HG02884 (cell line): ENCODE results near the gene RRP9.
"Not testable (repeated sequence)": the region's sequence is repeated elsewhere in the genome, so short reads cannot be mapped to it uniquely, and the experiment has no call there.

ENCODE experiments used
- ATAC-seq: cut with Tn5 transposase; IDR thresholded peaks from one replicate; pipeline ENCODE4 v1.9.1; 2021; ENCODE audit warnings: mild to moderate bottlenecking, moderate library complexity; ENCODE audit not compliant: unreplicated experiment

RRP9 gene, protein sequence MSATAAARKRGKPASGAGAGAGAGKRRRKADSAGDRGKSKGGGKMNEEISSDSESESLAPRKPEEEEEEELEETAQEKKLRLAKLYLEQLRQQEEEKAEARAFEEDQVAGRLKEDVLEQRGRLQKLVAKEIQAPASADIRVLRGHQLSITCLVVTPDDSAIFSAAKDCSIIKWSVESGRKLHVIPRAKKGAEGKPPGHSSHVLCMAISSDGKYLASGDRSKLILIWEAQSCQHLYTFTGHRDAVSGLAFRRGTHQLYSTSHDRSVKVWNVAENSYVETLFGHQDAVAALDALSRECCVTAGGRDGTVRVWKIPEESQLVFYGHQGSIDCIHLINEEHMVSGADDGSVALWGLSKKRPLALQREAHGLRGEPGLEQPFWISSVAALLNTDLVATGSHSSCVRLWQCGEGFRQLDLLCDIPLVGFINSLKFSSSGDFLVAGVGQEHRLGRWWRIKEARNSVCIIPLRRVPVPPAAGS

DNA sequence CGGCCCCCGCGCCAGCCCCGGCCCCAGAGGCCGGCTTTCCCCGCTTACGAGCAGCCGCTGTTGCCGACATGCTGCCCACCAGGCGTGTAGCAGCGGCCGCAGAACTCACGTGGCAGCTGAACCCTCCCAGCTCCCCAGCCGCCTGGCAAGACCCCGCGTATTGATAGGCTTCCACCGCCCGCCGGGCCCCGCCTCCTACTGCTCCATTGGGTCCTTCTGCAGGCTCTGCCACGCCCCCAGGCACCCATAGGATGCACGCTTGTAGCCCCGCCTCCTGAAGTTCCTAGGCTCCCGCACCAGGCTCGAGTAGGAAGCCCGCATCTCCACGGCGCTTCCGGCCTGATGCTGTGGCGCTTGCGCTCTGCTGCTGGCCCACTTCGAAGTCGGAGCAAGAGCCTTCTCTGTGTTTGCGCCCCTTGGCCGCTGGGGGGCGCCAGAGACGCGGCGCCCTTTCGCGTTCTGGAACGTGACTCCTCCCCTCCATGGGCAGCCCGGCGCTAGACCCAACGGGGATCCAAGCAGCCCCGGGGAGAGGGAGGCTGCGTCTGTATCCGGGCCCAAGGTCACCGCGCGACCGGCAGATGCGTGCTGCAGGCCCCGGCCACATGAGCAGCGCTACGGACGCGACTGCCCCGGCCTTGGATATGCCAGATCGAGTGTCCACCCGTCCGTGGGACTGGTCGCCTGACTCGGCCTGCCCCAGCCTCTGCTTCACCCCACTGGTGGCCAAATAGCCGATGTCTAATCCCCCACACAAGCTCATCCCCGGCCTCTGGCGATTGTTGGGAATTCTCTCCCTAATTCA, at the start of gene RRP9, which contains the start of gene PARP3:
Gene RRP9 (minus strand): TSS at position 107 of the 805 bp plus-strand sequence. CDS start 37 bp downstream, at position 70.
Gene PARP3 (plus strand): TSS at position 566 of the 805 bp plus-strand sequence. CDS start 993 bp downstream, outside the sequence.
- peak; percentile 87 for ATAC-seq

DNA sequence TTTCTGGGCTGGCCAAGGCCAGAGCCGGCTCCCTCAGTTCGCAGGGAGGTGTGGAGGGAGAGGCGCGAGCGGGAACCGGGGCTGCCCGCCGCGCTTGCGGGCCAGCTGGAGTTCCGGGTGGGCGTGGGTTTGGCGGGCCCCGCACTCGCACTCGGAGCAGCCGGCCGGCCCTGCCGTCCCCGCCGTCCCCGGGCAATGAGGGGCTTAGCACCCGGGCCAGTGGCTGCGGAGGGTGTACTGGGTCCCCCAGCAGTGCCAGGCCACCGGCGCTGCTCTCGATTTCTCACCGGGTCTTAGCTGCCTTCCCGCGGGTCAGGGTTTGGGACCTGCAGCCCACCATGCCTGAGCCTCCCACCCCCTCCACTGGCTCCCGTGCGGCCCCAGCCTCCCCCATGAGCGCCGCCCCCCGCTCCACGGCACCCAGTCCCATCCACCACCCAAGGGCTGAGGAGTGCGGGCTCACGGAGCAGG, 48.8 kb upstream of the RRP9 start:
- ATAC-seq = not testable (repeated sequence)

DNA sequence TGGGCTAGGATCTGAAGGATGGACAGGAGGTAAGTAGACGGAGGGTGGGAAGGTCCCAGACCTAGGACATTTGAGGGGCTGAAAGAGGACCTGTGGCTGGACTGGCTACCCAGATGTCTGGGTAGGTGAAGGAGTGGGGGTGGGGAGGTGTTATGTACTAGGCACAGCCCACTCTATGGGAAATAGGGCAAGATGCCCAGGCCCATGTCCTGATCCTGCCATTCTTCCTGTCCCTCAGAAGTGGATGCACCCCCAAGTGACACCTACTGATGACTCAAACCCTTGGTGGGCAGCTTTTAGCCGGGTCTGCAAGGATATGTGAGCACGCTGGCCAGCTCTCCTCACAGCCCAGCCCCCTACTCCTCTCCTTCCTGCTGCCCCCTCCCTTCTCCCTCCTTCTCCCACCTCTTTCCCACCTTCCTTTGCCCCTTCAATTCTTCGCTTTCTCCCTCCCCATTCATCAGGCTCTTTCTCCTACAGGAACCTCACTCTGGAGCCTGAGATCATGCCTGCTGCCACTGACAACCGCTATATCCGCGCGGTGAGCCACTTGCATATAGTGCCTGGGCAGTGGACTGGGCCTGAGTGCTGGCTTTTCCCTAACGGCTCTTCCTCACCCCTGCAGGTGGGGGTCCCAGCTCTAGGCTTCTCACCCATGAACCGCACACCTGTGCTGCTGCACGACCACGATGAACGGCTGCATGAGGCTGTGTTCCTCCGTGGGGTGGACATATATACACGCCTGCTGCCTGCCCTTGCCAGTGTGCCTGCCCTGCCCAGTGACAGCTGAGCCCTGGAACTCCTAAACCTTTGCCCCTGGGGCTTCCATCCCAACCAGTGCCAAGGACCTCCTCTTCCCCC, 46.8 kb upstream of the RRP9 start:
- no peak for ATAC-seq

DNA sequence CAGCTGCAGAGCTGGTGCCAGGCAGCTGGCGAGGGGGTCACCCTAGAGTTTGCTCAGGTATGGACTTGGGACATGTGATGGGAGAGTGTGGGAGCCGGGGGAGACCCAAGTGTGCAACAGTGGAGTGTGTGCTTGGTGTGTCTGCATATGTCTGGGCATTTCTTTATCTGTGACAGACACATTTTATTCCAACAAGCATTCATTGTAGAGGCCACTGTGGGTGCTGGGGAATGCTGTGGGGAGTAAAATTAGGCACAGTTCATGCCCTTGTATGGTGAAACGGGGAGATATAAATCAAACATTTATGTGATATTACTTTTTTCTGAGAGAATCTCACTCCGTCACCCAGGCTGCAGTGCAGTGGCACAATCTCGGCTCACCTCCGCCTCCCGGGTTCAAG, 45.9 kb upstream of the RRP9 start:
- no peak for ATAC-seq

DNA sequence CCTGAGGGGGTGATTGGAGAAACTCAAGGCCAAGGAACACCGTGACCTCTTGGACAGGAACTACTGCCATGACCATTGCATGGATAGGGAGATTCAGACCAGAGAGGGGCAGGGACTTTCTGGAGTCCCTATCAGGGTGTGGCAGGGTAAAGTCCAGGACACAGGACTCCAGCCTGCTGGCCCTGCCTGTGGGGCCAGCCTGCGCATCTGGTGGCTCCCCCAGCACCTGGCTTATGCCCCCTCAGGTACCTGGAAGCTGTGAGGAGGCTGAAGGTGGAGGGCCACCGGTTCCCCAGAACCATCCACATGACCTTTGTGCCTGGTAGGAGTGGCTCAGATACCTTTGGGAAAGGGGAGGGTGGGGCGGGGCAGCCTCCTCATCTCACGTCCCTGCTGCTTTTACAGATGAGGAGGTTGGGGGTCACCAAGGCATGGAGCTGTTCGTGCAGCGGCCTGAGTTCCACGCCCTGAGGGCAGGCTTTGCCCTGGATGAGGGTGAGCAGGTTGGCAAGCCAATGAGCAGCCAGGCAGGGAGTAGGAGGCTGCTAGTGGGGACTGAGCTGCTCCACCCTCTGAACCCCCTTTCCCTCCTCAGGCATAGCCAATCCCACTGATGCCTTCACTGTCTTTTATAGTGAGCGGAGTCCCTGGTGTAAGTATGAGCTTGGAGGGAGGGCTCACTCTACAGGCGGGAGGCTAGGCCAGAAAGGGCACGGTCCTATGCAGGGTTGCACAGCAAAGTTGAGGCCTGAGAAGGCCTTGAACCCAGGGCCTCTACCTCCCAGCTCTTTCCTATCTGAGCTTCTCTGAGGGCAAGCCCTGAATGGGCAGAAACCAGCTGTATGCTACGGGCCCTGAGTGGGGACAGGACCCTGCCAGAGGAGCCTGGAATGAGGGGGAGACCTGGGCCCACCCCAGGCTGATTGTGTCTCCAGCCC, 44.6 kb upstream of the RRP9 start:
- ATAC-seq = no peak

DNA sequence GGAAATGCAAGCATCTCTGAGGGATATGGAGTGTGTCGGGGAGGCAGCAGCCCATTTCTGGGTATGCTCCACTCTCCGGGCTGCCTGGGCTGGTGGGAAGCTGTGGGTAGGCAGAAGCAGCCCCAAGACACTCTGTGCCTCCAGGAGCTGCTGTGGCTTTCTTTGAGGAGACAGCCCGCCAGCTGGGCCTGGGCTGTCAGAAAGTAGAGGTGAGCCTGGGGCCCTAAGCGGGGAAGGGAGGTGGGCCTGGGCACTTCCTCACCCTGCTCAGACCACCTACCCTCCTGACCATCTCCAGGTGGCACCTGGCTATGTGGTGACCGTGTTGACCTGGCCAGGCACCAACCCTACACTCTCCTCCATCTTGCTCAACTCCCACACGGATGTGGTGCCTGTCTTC, 43.4 kb upstream of the RRP9 start:
- no peak for ATAC-seq

DNA sequence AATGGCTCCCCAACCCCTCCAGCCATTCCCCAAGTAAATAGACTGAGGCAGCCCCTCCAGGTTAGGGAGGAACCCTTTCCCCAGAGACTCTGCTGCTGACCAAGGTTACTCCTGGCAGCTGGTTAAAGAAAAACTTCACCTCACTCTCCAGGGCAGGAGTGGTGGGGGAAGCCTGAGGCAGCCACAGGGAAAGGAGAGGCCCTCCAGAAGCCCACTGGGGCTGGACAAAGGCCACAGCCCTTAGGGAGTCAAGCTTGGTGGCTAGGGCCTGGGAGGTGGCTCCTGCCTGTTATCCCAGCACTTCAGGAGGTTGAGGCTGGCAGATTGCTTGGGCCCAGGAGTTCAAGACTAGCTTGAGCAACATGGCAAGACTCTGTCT, 42.6 kb upstream of the RRP9 start:
- no peak for ATAC-seq

DNA sequence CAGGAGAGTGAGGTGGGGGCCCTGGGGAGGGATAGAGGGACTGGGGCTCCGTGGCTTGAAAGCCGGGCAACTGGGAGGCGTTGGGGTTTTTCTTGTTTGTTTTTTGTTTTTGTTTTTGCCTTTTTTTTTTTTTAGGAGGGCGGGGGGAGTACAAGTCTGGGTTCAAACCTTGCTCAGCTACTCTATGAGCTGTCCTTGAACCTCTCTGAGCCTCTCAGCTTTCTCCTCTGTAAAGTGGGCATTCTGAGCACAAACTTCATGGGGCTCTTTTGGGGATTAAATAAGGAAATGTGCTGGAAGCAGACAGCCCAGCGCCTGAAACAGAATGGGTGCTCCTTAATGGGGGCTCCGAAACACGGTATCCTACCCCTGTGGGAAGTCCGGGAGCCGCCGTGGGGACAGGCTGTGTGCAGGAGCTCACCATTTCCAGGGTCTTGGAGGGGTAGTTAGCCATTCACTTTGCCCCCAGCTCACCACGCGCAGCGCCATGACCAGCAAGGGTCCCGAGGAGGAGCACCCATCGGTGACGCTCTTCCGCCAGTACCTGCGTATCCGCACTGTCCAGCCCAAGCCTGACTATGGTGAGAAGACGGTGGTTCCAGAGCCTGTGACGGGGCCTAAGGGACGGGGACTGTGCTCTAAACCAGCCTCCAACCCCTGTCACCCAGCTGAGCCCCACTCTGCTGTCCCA, 42.0 kb upstream of the RRP9 start:
- no peak for ATAC-seq

DNA sequence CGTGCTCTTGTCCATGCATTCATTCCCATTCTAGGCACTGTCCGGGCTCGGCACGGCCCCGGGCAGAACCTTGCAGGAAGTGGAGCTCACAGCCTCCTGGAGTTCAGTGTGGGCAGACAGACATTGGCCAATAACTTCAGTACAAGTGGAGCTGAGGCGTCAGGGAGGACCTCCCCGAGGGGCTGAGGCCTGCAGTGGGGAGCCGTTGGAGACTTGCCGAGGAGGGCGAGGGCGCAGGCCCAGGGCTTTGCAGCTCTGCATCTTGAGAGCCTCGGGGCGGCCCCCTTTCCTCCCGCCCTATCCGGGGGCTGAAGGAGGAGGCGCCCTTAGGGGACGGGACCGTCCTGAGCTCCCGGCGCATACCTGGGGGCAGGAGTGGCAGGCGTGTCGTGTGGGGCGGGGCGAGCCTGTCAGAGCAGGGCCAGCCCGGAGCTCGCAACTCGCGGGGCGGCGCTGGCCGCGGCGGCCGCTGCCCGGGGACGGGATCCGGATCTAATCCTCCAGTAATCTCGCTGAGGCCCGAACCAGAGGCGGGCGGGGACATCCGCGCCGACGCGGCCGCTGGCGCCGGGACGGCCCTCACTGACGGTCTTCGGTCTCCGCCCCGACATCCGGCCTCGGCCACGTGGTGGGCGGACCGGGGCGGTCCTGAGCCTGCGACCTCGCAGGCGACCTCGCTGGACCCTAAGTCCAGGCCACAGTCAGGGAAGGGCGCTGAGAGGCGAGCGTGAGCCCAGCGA, 41.3 kb upstream of the RRP9 start, which contains the start of gene ACY1:
Gene ACY1 (plus strand): TSS at position 698 of the 740 bp plus-strand sequence. CDS start 530 bp downstream, outside the sequence.
- ATAC-seq = peak; percentile 68

DNA sequence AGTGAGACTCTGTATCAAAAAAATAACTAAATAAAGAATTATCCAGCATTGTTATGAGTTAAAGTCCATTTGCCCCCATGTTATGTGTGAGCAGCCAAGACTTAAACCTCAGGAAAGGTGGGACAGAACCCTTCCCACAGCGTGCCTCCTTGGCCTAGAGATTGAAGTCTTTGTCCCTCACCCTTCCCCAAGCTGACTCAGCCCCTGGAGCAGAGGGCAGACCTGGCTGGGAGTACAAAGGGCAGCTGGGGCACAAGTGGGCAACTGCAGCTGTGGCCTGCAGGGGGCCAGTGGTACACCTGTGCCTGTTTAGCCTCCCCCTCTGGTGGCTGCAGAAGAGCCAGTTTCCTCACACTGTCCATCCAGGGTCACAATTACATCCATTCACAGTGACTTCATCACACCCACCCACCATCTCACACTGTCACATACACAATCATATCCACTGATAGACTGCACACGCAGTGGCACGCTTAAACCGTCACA, 40.7 kb upstream of the RRP9 start:
- ATAC-seq = peak; percentile 34

DNA sequence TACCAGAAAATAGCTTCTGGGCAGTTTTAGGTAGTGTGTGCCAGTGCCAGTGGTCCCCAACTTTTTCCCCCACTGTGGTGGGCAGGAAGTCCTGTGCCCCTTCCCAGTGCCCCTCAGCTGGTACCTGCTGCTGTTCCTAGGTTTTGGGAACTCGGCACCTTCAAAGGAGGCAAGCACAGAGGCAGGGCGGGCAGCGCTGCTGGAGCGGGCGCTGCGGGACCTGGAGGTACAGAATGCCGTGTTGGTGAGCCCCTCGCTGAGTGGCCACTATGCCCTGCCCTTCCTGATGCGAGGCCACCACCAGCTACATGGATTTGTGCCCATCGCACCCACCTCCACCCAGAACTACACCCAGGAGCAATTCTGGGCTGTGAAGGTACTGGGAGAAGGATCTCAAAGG, 38.5 kb upstream of the RRP9 start:
- no peak for ATAC-seq

DNA sequence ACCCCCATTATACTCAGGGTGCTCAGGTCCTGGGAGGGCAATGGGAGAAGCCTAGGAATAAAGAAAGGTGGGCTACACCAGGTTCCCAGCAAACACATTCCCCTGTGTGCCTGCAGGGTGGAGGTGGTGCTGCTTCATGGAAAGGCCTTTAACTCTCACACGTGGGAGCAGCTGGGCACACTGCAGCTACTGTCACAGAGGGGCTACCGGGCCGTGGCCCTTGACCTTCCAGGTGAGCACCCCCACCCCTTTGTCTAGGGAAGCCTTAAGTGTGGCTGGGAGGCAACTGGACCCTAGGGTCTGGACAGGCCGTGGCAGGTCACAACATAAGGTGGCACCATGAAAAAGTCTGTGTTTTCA, 36.4 kb upstream of the RRP9 start:
- no peak for ATAC-seq

DNA sequence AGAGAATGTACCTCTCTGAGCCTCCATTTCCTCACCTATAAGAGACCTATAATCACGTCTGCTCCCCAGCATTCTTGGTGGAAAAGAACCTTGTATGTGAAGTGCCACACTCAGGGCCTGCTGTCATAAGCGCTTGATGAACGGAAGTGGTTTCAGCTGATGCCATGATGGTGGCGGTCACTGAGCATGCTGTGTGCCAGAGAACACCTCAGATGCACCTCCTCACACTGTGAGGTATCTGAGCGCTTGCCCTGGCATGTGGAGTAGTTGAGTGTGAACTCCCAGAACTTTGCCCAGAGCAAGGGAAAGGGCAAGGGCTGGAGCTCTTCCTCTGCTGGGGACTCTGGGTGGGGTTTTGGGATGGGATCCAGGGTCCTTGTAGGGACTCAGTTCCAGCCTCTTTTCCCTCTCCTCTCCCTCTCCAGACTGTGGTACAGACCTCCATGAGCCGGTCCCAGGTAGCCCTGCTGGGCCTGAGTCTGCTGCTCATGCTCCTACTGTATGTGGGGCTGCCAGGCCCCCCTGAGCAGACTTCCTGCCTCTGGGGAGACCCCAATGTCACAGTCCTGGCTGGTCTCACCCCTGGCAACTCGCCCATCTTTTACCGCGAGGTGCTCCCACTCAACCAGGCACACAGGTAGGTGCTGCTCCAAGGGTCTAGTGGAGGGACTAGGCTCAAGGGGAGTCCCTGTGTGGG, 35.9 kb upstream of the RRP9 start:
- no peak for ATAC-seq

DNA sequence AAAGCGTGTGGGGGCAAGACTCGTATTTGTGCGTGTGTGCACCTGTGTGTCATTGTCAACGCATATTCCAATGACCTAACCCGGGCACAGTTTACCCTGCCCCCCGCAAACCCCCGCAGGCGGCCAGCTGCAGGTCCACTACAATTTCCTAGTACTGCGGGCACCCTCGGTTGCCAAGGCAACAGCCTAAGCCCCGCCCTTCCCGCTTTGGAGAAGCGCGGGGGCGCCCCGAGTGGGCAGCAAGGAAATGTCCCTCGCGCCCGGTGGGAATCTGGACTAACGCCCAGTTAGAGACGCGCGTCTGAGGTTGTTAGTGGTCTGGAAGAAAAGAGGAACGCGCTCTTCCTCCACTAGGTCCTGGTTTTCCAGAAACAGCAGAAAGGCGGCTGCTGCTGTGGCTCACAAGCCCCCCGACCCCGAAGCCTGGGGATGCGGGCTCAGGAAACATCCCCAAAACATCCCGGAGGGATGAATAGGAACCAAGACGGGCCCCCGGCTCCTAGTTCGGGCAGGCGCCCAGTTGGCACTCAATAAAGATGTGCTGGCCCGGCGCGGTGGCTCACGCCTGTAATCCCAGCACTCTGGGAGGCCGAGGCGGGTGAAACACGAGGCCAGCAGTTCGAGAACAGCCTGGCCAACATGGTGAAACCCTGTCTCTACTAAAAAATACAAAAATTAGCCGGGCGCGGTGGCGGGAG, 34.3 kb upstream of the RRP9 start:
- no peak for ATAC-seq

DNA sequence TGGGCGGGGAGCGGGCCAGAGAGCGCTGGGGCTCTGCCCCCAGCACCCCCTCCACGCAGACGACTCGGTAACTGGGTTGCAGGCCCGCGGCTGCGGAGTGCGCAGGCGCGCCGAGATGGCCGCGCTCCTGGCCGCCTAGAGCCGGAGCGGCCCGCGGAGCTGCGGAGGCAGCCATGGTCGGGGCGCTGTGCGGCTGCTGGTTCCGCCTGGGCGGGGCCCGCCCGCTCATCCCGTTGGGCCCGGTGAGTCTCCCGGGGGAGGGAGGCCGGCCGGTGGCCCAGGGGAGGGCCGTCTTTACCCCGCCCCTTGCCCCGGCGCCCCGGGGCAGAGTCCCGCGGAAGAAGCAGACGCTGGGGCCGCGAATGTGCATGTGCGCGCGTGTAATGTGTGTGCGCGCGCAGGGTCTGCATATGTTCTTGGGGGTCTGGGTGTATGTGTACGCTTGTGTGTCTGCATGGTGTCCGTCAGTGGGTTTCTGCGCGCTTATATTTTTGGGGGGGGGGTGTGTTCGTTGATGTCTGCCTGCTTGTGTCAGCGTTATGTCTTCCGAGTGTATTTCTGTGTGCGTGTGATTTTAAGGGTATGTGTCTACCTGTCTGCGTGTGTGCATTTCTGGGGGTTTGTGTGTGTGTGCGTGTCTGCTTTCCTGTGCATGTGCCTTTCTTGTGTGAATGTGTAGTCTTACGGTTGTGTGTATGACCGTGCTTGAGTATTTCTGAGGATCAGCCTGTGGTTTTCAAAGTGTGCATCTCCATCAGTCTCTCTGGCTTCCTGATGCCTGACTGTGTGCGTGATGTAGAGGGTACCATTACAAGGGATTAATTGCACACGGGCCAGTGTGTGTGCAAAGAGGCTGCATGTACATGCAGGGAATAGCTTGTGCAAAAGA, 33.5 kb upstream of the RRP9 start, which contains the start of gene ABHD14A:
Gene ABHD14A (plus strand): TSS at position 102 of the 889 bp plus-strand sequence. CDS start 72 bp downstream, at position 174.
- no peak for ATAC-seq
